ENCODE data around the gene DPH3. TPM values are rescaled to one million over a fixed set of nuclear protein-coding genes. Genes with fewer than 3 reads are reported as not detected.

The DPH3 gene
- total RNA-seq, 2 experiments from 2014 or later, result 10.5 to 12.8 TPM

DNA sequence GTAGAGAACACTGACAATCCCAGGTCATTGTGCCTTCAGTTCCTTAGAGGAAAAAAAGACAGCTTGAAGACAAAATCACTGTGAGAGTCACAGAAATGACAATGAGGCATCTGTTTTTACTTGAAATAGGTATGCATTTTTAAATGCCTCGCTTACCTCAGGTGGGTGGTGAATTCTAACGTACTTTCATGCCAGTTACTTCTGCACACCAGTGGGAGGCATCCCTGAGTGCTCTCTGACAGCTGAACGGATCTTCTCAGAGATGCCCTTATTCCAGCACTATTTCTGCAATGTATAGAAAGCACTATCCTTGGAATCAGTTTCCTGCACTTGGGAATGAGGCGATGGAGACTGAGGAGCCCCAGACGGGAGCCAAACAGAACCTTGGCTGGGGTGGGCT, 16.2 kb downstream of the DPH3 start:
- peaks cover 9% of the 10 kb centered on the region for H3K4me1 ChIP-seq (ENCODE audit: insufficient read depth, low read length)
- no peaks in the 10 kb centered on the region for H3K27me3 ChIP-seq (ENCODE audit: control insufficient read depth in 1 of 2, insufficient read depth in 2 of 2, low read length in 2 of 2)
- no peaks in the 10 kb centered on the region for H3K36me3 Mint-ChIP-seq (ENCODE audit: low read depth)
- no peaks in the 10 kb centered on the region for H3K9me3 Mint-ChIP-seq
- CTCF ChIA-PET, result interaction anchor here (1.5 to 1.6 kb wide), 2 partner anchors 16 to 1046 kb away, joined by 4 to 6 read pairs; partner anchors contain the start of genes DPH3 and OXNAD1
- intact Hi-C loops (cut with DNase I, micrococcal nuclease), result loop anchor here in 1 of 2 experiments (5.0 kb wide), 2 partner anchors 1046 to 1141 kb away; no protein-coding TSS in a partner anchor
- H3K27ac Mint-ChIP-seq, result no peak overlapping the region
- DNase-seq (no peak), ATAC-seq (ENCODE audit: poor library complexity) (no peak)
- no peak overlapping the region for H3K4me3 Mint-ChIP-seq
- H3K9me3 ChIP-seq (ENCODE audit: control insufficient read depth in 1 of 2, insufficient read depth in 1 of 2, low read length in 2 of 2), result no peaks in the 10 kb centered on the region
- TF ChIP-seq, protein P1, sequence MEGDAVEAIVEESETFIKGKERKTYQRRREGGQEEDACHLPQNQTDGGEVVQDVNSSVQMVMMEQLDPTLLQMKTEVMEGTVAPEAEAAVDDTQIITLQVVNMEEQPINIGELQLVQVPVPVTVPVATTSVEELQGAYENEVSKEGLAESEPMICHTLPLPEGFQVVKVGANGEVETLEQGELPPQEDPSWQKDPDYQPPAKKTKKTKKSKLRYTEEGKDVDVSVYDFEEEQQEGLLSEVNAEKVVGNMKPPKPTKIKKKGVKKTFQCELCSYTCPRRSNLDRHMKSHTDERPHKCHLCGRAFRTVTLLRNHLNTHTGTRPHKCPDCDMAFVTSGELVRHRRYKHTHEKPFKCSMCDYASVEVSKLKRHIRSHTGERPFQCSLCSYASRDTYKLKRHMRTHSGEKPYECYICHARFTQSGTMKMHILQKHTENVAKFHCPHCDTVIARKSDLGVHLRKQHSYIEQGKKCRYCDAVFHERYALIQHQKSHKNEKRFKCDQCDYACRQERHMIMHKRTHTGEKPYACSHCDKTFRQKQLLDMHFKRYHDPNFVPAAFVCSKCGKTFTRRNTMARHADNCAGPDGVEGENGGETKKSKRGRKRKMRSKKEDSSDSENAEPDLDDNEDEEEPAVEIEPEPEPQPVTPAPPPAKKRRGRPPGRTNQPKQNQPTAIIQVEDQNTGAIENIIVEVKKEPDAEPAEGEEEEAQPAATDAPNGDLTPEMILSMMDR (IDR thresholded peaks at IDR 0.05), result no peak
- H3K4me3 ChIP-seq (ENCODE audit: low read length), result no peak overlapping the region
- no peaks in the 10 kb centered on the region for H3K27me3 Mint-ChIP-seq
- H3K36me3 ChIP-seq (ENCODE audit: insufficient read depth, low read length), result no peaks in the 10 kb centered on the region
- POLR2A ChIA-PET, result interaction anchor here (0.6 kb wide), 1 partner anchor 1412 kb away, joined by 3 read pairs; no protein-coding TSS in a partner anchor
- peaks cover 9% of the 10 kb centered on the region for H3K4me1 Mint-ChIP-seq (ENCODE audit: low read depth)
- no peak overlapping the region for H3K27ac ChIP-seq (ENCODE audit: low read depth in 1 of 2, low read length in 2 of 2)

DNA sequence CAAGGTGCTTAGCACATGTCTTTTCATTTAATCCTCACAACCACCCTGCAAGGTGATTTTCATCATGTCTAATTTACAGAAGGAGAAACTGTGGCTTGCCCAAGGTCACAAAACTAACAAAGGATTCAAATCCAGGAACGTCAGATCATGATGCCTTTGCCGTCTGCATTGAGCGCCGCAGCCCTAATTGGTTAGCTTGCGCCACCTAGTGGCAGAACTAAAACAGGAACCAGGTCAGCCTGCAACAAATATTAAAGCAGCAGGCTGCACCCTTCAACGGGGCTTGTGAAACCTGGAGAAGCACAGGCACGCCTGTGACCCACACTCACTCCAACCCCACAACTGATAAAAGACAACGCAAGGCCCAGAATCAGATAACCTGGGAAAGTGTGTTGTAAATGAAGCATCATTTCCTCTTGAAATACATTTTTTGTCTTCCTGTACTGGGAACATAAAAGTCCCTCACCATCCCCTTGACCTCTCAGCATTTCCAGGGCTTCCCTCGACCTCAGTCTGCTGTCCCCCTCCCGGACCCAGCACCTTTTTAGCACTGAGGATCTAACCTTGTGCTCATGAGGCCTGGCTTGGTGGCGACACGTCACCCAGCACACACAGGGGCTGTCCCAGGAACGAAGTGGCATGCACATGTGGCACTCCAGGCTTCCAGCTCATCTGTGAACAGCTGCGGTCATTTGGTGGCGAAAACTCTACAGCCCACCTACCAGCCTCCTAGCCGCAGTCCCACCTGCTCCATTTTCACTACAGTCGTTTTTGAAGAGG, 17.3 kb downstream of the DPH3 start:
- Mint-ChIP-seq H3K9me3 (no peaks in the 10 kb centered on the region), H3K27ac (no peak overlapping the region), H3K27me3 (no peaks in the 10 kb centered on the region), H3K4me1 (ENCODE audit: low read depth) (peaks cover 9% of the 10 kb centered on the region), H3K4me3 (no peak overlapping the region), H3K36me3 (ENCODE audit: low read depth) (no peaks in the 10 kb centered on the region)
- Histone ChIP-seq H3K4me3 (ENCODE audit: low read length) (no peak overlapping the region), H3K27me3 (ENCODE audit: control insufficient read depth in 1 of 2, insufficient read depth in 2 of 2, low read length in 2 of 2) (no peaks in the 10 kb centered on the region), H3K4me1 (ENCODE audit: insufficient read depth, low read length) (peaks cover 9% of the 10 kb centered on the region), H3K36me3 (ENCODE audit: insufficient read depth, low read length) (no peaks in the 10 kb centered on the region), H3K9me3 (ENCODE audit: control insufficient read depth in 1 of 2, insufficient read depth in 1 of 2, low read length in 2 of 2) (no peaks in the 10 kb centered on the region), H3K27ac (ENCODE audit: low read depth in 1 of 2, low read length in 2 of 2) (no peak overlapping the region)
- DNase-seq (peak; percentile 58 to 89 (median 70)), ATAC-seq (ENCODE audit: poor library complexity) (peak; percentile 94)
- intact Hi-C loops (cut with DNase I, micrococcal nuclease), result loop anchor here (1.0 to 5.0 kb wide), 6 partner anchors 198 to 1140 kb away; no protein-coding TSS in a partner anchor
- ChIA-PET POLR2A (no interaction called here), CTCF (interaction anchor here (0.9 to 1.6 kb wide), 5 partner anchors 11 to 1045 kb away, joined by 3 to 6 read pairs (median 3); partner anchors contain the start of genes DPH3 and OXNAD1)
- TF ChIP-seq, protein P1 (IDR thresholded peaks at IDR 0.05), result peak; percentile 91

DNA sequence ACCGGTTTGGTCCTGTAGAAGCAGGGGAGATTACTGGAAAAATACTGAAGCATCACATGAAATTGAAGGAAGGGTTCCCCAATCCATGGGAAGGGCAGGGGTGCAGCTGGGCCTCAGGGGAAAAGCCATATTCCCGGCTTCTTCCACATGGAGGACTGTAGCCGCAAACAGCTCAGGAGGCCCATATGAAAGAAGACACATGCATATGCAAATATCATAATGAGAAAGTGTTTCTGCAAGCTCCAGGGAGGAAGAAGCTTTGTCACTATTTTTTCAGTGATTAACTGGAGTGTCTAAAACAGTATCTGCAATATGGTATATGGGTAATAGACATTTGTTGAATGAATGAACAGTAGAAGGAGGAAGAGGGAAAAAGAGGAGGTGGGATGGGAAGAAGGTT, 19.1 kb downstream of the DPH3 start:
- H3K27me3 Mint-ChIP-seq, result no peaks in the 10 kb centered on the region
- H3K36me3 Mint-ChIP-seq (ENCODE audit: low read depth), result no peaks in the 10 kb centered on the region
- TF ChIP-seq, protein P1 (IDR thresholded peaks at IDR 0.05), result no peak
- H3K4me3 Mint-ChIP-seq, result no peak overlapping the region
- no peak for DNase-seq
- ChIA-PET CTCF (no interaction called here), POLR2A (no interaction called here)
- H3K4me1 Mint-ChIP-seq (ENCODE audit: low read depth), result peaks cover 9% of the 10 kb centered on the region
- Histone ChIP-seq H3K9me3 (ENCODE audit: control insufficient read depth in 1 of 2, insufficient read depth in 1 of 2, low read length in 2 of 2) (no peaks in the 10 kb centered on the region), H3K36me3 (ENCODE audit: insufficient read depth, low read length) (no peaks in the 10 kb centered on the region), H3K27me3 (ENCODE audit: control insufficient read depth in 1 of 2, insufficient read depth in 2 of 2, low read length in 2 of 2) (no peaks in the 10 kb centered on the region), H3K4me1 (ENCODE audit: insufficient read depth, low read length) (peaks cover 9% of the 10 kb centered on the region), H3K27ac (ENCODE audit: low read depth in 1 of 2, low read length in 2 of 2) (no peak overlapping the region), H3K4me3 (ENCODE audit: low read length) (no peak overlapping the region)
- no peak overlapping the region for H3K27ac Mint-ChIP-seq
- no peak for ATAC-seq (ENCODE audit: poor library complexity)
- no peaks in the 10 kb centered on the region for H3K9me3 Mint-ChIP-seq
- intact Hi-C loops (cut with DNase I, micrococcal nuclease), result loop anchor here (2.0 to 5.0 kb wide), 3 partner anchors 615 to 1138 kb away; no protein-coding TSS in a partner anchor
